Islet of Langerhans (tissue), 1 donor: ENCODE data around the gene TPO.
"Not testable (repeated sequence)": the region's sequence is repeated elsewhere in the genome, so short reads cannot be mapped to it uniquely, and the experiment has no call there.

Experiments
- FAIRE-seq: peaks from one replicate; lab custom pipeline; 2011; peaks lifted over from hg19 to GRCh38; lab: Jason Lieb, UNC

The TPO gene

DNA sequence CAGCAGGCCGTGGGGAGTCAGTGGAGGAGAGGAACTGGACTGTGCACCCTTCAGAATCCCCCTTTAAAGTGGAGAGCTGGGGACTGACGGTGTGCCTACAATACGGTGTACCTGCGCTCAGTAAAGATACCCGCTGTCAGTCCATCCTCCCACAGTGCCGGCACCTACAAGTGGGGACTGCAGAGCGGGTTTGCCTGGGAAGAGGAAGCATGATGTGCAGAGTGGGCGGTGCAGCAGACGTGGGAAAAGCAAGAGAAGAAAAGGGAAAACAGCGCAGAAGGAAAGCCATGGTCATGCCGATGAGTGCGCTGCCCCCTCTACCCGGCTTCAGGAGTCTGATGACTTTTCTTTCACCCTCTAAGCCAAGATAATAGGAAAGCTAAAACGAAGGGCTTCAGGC lies 148.0 kb downstream of the TPO start:
- no peak for FAIRE-seq

DNA sequence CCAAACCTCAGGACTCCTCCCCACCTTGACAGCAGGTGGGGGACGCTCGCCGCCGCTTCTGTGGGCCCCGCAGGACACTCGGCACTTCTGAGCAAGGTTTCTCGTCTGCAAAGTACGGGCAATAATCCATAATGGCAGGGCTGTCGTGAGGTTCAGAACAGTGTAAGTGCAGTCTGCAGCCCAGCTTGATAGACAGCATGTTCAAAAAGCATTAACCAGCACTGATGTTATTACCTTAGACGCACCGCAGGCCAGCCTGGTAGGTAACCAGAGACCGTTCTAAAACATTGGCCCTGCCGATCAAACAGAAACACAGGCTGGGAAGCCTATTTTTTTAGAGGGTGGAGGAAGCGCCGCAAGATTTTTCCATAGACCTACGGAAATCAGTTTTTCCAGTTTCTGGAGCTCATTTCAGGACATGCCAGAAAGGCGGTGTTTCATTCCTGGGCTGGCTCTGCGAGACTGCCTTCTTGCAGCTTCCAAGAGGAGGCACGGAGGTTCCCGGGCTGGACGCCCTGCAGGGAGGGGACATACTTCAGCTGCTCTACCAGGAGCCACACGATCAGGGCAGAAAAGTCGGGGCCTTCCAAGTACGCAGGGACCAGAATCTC lies 148.7 kb downstream of the TPO start:
- no peak for FAIRE-seq

DNA sequence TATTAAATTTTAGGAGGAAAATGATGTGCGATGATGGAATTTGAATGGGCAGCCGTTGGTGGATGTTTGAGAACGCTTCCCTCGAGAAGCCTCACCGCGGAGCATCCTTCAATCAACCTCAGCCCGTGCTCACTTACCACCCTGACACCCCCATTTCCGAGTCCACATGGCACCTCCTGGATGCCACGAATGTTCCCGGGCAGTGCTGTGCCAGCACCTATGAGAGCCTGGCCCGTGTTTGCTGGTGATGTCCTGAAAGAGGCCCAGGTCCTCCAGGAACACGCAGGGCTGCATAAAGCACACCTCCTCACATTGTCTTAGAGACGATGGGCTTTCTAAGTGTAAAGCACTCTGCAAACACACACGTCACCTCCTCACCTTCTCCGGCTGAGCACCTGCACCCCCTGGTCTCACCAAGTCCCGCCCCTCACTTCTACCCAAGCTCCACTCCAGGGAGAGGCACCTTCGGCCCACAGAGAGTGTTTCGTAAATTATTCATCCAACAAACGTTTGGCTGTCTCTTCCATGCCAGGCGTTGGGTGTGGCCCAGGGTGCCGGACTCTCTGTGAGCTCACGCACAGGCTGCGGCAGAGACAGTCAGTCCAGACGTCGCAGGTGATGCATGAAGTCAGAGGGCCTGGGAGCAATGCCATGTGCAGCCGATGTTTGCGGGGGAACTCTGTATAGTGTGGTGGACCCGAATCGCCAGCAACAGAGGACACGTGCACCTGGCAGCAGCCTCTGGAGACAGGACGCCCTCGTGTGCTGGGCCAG lies 150.0 kb downstream of the TPO start:
- FAIRE-seq: no peak

DNA sequence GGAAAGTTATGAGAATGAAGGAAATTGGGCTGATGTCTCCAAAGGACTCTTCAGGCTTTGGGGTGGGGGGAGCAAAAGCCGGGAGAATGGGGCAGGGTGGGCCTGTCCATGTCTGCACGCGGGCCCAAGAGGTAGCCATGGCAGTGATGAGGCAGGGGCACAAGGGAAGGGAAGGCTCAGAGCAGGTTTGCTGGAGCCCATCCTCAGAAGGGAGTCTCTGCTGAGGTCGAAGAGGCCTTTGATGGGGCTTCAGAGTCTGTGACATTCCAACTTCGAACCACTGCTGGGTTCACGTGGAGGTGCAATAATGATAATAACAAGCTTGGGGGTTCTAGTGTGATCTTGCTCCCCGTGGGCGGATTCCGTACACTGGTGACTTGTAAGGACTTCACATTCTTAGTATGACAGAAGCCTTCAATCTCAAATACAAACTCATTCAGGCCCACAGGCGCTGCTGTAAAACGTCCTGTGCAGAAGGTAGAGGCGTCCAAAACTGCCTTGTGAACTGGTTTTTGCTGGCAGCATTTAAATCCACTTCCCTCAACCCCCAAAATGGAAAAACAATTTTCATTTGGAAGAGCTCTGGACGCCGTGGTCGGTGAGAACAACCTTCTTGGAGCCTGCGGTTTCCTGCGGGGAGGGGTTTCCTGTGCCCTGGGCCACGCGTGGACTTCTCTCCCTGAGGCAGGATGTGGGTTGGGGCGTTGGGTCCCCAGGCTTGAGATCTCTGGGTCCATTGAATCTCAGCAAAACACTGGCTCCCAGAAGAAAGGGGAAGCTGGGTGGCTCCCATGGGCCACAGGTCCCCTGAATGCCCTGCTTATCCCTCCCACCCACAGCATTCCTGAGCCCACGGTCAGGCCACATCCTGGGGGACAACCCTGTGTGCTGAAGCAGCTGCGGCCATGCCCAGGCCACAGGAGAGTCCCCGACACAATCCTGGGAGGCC lies 151.0 kb downstream of the TPO start:
- FAIRE-seq: no peak

DNA sequence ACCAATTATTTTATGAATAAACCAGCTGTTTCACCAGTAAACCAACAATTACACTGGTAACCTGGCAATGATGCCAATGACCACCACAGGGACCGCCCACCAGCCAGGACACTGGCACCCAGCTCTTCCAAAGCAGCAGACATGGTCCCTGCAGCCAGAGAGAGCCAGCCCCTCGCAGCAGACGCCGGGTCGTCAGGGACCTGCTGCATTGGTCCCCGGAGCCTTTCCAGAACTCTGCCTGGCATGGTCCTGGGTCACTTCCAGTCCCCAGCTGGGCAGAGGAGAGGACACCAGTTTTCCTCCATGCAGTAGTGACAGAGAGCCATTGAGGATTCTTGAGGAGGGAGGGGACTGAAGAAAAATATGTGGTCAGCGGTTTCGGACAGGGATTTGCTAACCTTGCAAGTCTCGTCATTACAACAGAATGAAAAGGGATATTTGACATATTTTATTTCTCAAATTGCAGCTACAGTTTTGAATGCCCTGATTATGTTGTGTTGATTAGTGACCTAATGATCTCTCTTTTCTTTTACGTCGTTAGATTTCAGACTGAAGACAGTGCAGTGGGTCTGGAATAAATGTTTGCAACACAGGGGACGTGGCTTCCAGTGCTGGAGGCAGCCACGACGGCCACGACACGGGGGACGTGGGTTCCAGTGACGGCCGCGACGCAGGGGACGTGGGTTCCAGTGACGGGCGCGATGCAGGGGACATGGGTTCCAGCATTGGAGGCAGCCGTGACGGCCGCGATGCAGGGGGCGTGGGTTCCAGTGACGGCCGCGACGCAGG lies 154.5 kb downstream of the TPO start:
- FAIRE-seq: no peak

DNA sequence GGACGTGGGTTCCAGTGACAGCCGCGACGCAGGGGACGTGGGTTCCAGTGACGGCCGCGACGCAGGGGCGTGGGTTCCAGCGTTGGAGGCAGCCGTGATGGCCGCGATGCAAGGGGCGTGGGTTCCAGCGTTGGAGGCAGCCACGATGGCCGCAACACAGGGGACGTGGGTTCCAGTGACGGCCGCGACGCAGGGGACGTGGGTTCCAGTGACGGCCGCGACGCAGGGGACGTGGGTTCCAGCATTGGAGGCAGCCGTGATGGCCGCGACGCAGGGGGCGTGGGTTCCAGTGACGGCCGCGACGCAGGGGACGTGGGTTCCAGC lies 155.0 kb downstream of the TPO start:
- not testable (repeated sequence) for FAIRE-seq

DNA sequence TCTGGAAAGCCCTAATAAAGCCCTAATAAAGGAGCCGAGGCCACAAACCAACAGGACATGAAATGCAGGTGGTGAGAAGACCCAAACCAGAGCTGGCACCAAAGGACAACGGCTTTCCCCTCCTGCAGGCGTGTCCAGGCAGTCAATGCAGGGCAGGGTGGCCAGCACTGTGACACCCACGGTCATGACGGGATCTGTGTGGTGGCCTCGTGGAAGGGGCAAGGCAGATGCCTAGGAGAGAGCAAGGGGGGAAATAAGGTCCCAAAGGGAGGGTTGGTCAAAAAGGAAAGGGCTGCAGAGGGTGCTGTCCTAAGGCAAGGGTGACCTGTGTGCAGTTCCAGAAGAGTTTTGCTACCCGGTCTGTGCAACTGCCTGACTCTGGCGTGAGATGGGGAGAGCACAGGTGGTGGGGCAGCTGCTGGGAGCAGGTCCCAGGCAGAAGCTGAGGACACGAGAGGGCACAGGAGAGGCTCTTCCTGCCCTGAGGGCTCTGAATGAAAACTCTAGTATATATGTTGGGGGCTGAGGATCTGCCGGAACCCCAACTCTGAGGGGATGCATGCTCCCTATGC lies 156.7 kb downstream of the TPO start:
- FAIRE-seq: no peak

DNA sequence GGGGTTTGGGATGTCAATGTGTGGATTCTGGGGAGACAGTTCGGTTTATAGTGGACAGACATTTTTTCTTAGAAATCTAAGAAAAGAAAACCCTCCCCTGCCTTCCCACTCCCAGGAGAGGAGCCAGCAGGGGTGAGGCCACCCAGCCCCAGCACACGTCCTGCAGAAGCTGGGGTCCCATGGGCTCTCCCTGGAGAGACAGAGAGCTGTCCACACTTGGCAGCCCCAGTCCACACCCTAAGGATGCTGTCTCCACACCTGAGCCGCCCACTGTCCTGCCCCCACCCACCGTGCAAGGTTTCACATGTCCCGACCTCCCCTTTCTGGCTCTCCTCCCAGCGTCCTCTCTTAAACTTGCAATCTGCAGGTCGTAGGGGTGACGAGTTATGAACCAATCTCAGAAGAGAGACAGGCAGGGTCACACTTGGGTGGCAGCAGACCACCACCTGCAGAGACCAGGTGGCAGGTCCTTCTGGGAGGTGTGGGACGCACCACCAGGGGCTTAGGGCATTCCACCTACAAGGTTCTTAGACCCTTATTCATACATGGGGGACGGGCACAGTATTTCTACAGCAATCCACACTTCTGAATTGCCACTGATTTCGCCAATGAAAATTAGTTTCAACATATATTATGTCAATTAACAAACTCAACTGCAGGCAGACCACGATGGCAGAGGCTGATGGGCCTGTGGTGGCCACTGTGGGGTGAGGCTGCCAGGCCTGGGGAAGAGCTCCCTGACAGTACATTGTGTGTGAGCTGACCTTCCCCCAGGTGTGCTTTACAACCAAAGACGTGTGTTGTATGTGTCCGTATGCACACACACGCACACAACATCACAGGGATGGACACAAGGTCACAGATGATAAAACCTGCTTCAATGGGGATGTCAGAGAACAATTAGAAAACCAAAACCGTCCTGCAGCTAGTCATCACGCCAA lies 158.5 kb downstream of the TPO start:
- FAIRE-seq: no peak

DNA sequence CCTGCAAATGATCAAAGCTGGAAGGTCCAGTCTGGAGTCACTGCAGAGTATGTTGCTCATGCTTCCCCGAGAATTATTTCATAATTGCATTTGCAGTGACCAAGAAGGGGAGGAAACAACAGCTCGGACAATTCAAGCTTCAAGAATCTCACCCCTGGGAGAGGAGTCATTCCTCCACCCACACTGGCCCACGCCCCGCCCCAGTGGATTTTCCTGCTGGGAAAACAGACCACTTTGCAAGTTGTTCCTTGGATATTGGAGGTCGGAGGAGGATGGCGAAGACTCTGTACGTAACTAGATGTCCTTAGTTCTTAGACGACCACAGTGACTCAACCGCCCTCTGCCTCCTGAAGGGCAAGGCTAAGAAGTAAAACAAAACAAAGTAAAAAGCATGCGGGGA lies 159.4 kb downstream of the TPO start:
- no peak for FAIRE-seq

DNA sequence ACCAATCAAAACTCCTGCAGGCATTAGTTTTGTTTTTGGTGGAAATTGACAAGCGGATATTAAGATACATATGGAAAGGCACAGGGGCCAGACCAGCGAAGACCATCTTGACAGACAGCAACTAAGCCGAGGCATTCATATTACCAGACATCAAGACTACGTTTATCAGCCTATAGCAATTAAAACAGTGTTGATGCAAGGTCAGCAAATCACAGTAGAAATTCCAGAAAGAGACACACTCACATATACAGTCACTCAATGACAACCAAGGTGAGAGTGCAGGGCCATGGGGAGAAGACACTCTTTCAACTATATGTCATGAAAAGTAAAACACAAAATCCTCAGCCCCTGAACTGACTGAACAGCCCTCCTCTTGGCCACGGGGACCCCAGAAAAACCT lies 164.6 kb downstream of the TPO start:
- no peak for FAIRE-seq

DNA sequence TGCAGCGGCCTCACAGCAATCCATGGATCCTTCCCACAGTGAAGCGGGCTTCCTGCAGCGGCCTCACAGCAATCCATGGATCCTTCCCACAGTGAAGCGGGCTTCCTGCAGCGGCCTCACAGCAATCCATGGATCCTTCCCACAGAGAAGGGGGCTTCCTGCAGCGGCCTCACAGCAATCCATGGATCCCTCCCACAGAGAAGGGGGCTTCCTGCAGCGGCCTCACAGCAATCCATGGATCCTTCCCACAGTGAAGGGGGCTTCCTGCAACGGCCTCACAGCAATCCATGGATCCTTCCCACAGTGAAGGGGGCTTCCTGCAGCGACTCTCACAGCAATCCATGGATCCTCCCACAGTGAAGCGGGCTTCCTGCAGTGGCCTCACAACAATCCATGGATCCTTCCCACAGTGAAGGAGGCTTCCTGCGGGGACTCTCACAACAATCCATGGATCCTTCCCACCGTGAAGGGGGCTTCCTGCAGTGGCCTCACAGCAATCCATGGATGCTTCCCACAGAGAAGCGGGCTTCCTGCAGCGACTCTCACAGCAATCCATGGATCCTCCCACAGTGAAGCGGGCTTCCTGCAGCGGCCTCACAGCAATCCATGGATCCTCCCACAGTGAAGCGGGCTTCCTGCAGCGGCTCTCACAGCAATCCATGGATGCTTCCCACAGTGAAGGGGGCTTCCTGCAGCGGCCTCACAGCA lies 168.1 kb downstream of the TPO start:
- FAIRE-seq: not testable (repeated sequence)

DNA sequence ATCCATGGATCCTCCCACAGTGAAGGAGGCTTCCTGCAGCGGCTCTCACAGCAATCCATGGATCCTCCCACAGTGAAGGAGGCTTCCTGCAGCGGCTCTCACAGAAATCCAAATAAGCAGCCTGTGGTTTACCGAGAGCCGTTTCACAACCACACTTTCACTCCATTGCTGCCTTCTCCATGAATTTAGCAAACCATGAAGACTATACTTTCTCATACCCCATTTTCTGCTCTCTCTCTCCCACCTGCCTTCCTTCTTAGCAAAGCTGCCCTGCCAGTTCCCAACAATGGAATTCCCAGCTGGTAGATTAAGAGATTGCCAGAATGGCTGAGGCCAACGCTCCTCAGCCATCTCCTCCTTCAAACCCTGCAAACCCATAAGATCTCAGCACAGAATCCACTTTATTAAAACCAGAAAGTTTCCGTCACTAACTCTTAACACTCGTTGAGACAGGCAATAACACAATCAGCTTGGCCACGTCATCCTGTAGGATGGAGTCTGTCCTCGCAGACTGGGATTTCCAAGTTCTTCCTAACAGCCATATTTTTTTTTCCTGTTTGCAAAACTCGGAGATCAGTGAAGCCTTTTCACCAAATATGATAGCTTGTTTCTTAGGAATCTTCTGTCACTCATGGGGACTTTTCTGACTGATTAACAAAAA lies 168.8 kb downstream of the TPO start:
- no peak for FAIRE-seq

DNA sequence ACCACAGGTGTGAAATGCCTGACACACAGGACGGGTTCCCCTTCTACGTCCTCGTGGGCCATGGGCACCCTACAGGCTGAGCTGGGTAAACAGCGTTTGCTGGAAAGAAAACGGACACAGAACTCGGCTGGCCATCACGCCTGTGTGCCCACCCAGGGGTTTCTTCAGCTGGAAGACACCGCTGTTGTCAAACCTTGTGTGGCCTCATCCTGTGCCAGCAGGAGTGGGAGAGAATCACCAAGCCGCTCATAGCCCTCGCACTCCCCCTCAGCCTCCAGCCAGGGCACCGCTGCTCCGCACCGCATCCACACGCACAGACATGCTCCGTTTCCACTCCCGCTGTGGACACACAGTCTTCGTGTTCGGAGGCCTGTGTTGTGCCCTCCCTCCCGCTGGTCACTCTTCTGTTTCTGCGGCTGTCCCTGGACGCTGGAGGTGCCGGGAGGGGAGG lies 169.7 kb downstream of the TPO start:
- no peak for FAIRE-seq

DNA sequence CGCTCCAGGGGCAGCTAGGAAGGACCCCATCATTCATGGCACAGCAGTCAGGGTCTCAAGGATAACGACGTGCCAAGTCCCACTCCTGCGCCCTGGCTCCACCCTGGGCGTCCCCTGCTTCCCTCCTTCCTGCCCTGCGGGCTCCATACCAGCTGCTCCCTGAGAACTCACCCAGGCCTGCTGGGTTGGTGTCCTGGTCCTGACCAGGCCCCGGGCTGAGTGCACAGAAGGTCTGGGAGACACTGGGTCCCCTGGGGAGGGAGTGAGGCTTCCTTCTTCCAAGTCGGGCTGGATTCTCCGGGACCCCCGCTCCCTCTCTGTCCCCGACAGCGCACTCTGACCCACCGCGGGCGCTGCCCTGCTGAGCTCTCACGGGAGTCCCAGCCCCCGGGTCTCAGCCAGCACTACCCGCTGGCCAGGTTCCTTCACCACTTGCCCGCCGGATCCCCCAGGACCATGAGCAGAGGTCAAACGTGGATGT lies 170.8 kb downstream of the TPO start:
- no peak for FAIRE-seq

DNA sequence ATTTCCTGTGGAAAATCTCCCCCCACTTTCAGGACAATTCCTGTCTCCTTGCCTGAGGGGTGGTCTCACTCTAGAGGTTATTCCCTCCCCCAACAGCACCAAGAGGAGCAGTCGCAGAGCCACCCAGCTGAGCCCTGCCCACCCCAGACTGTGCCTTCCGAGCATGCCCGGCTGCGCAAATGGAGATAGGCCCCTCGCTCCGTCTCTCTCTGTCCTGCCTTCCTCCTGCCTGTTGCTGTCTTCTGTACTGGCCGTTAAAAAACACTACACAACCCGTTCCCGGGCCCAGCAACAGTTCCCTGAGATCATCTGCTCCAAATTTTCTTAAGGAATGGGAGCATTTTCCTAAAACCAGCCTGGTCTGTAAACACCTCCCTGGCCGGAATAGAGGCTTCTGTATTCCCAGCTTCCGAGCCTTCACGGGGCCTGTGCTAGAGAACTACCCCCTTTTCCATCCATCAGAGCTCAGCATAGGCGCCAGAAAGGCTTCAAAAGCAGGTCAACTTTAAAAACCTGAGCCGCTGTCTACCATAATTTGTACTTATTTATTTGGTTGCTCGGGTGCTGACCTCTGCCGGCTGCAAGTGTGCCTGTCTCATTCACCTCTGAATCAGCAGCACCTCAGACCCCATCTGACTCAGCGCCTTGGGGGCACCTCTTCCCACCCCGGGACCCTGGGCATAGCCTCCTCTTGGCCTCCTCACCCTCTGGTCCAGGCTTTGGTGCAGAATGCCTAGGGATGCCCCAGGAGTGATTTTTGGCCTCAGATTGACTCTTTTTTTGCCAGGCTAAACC lies 171.6 kb downstream of the TPO start:
- FAIRE-seq: no peak

DNA sequence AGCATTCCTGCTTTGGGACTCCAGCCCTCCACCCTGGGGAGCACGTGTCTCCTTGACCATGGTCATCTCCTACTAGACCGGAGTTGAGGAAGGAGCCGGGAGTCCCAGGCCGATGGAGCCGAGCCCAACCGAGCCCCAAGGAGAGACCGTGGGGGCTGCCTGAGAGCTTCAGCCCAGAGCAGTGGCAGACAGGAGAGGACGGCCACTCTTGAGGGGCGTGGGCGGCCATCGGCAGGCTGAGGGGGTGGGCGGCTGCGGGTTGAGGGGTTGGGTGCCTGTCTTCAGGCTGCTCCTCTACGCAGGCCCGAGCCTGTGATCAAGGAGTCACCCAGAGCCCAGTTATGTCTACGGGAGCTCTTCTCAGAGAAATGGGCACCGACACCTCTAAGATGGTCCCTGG lies 172.4 kb downstream of the TPO start:
- no peak for FAIRE-seq

DNA sequence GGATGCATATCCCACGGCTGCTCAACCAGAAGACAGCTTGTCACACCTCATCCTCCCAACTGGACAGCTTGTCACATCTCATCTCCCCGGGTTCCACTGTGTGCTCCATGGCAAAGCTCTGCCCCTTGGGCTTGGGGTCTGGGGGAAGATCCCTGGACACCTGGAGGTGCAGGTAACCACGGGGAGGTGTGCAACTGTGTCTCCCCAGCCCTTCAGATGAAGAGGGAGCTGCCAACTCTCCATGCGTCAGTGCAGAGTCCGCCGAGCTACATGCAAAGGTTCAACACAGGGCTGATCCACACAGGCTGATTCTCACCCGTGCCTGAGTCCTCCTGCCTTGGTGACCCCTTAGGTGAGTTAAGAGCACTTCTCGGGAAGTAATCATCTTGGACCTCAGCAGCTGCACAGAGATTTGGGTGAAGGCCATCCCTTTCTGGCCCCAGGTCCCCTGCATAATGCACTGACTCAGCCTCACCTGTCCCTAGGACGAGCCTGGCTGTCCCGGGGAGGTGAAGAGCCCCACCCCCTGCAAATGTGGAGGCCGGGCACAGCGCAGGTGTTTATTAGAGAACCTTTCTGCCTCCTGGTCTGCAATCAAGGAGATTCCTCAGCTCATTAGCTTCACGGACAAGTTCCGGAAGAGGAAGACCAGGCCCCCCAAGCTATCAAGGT lies 173.1 kb downstream of the TPO start:
- FAIRE-seq: no peak
